Fibroblast of the aortic adventitia (primary cell): Measurements from ENCODE around the gene ARMH1. TPM values are rescaled to one million over a fixed set of nuclear protein-coding genes. Genes with fewer than 3 reads are reported as not detected.

Experiments used
- DNase-seq: peaks from one replicate; pipeline ENCODE4 v3.0.0-alpha.2; 2010; ENCODE audit warnings: low read depth
- H3K4me3 ChIP-seq: 2 replicates; pipeline ENCODE4 v1.5.1; 2011; ENCODE audit warnings: low read depth, mild to moderate bottlenecking, control low read depth, low read length, moderate library complexity
- CTCF ChIP-seq: IDR thresholded peaks from 2 replicates; pipeline ENCODE4 v1.5.1; 2011; ENCODE audit warnings: mild to moderate bottlenecking, low read length, control low read depth, inconsistent platforms; ENCODE audit not compliant: insufficient read depth
- total RNA-seq: library from RNA; depleted of rRNA; stranded (reverse); fragments of >200 nt; gene quantifications from 2 replicates; pipeline ENCODE4 v1.2.3, GENCODE V29; 2012; ENCODE audit warnings: low replicate concordance

The ARMH1 gene
- total RNA-seq: 0.41 and 1.7 TPM in 2 replicates

- H3K4me3 ChIP-seq: peak within 1 kb of the TSS; percentile 88
- peak; percentile 99 for DNase-seq
- no peak for TF ChIP-seq CTCF
These were observed at the start of gene ARMH1, which contains the start of gene TMEM53 for GRCh38 chr1:44674113-44675000. TSS of gene ARMH1 (plus strand) at chr1:44674714. CDS start at chr1:44689698, 14,984 bp downstream. TSS of gene TMEM53 (minus strand) at chr1:44674481. CDS start at chr1:44674391, 90 bp downstream.

- no peak for TF ChIP-seq CTCF
- H3K4me3 ChIP-seq: no peak overlapping the region
- no peak for DNase-seq
These were observed 49.2 kb upstream of the ARMH1 start for GRCh38 chr1:44625348-44625747.

GRCh38 chr1:44628962-44629756 lies 45.4 kb upstream of the ARMH1 start:
- TF ChIP-seq CTCF: no peak
- peak; percentile 95 for DNase-seq

GRCh38 chr1:44630116-44630515 lies 44.4 kb upstream of the ARMH1 start:
- peak; percentile 39 for DNase-seq
- no peak for TF ChIP-seq CTCF
- no peak overlapping the region for H3K4me3 ChIP-seq

More at GRCh38 chr1:44628962-44629756, 45.4 kb upstream of the ARMH1 start:
- H3K4me3 ChIP-seq: no peak overlapping the region

- no peak for TF ChIP-seq CTCF
- peak overlapping the region; percentile 77 for H3K4me3 ChIP-seq
- DNase-seq: no peak
These were observed 43.2 kb upstream of the ARMH1 start for GRCh38 chr1:44631333-44631646.

GRCh38 chr1:44631647-44632539 lies 42.6 kb upstream of the ARMH1 start:
- H3K4me3 ChIP-seq: peak overlapping the region; percentile 77
- TF ChIP-seq CTCF: no peak
- peak; percentile 81 for DNase-seq
